PFSK-1 (cell line): ENCODE measurements around the gene CDKN1A. TPM values are rescaled to one million over a fixed set of nuclear protein-coding genes. Genes with fewer than 3 reads are reported as not detected.

Experiments
- FOXP2 ChIP-seq: optimal IDR thresholded peaks from 2 replicates; pipeline ENCODE3; 2011; ENCODE audit warnings: borderline replicate concordance, control low read depth, inconsistent platforms; ENCODE audit not compliant: insufficient read depth; ENCODE audit errors: extremely low read length, extremely low read depth
- POLR2AphosphoS5 ChIP-seq: IDR thresholded peaks from 2 replicates; pipeline ENCODE4 v1.6.1; 2012; ENCODE audit warnings: low read depth, mild to moderate bottlenecking, control low read depth, low read length, moderate library complexity
- REST ChIP-seq, 2 experiments: IDR thresholded peaks; 2 replicates each; pipeline versions ENCODE4 v1.6.1 to v1.8.0; 2011 to 2012; ENCODE audit warnings: low read depth in 2 of 2, low read length in 2 of 2, control low read depth in 1 of 2, inconsistent platforms in 1 of 2, mild to moderate bottlenecking in 1 of 2, moderate library complexity in 1 of 2; ENCODE audit not compliant: insufficient read depth in 1 of 2
- SIN3A ChIP-seq: IDR thresholded peaks from 2 replicates; pipeline ENCODE4 v1.6.1; 2012; ENCODE audit warnings: mild to moderate bottlenecking, low read length, moderate library complexity, borderline replicate concordance; ENCODE audit not compliant: insufficient read depth
- TAF1 ChIP-seq: IDR thresholded peaks from 2 replicates; pipeline ENCODE4 v1.6.1; 2012; ENCODE audit warnings: low read length, control low read depth, borderline replicate concordance; ENCODE audit not compliant: insufficient read depth
- polyA plus RNA-seq: library from polyadenylated mRNA; unstranded; fragments of >200 nt; gene quantifications from one replicate; pipeline ENCODE4 v1.2.1, GENCODE V29; 2012; ENCODE audit warnings: low read depth, missing spikeins; ENCODE audit not compliant: insufficient read length

Gene CDKN1A
- 64.8 TPM for polyA plus RNA-seq

- TF ChIP-seq POLR2AphosphoS5, result peak; percentile 61; the same call in 1 of the 2 replicates
- TF ChIP-seq REST (IDR thresholded peaks at IDR 0.05; ENCODE audit: insufficient read depth in 1 of 2, low read depth in 2 of 2, low read length in 2 of 2), result no peak
- TF ChIP-seq TAF1, result no peak
- TF ChIP-seq FOXP2, result no peak
Measured at GRCh38 chr6:36678488-36679042, at the start of gene CDKN1A. Gene CDKN1A (plus strand): TSS chr6:36678714. CDS start chr6:36684102, 5,388 bp downstream.

GRCh38 chr6:36629784-36630183, 48.7 kb upstream of the CDKN1A start:
- no peak for TF ChIP-seq POLR2AphosphoS5
- TF ChIP-seq FOXP2, result no peak
- no peak for TF ChIP-seq TAF1
- no peak for TF ChIP-seq SIN3A
- no peak for TF ChIP-seq REST (IDR thresholded peaks at IDR 0.05; ENCODE audit: insufficient read depth in 1 of 2, low read depth in 2 of 2, low read length in 2 of 2)

- TF ChIP-seq FOXP2 (no peak), REST (IDR thresholded peaks at IDR 0.05; ENCODE audit: insufficient read depth in 1 of 2, low read depth in 2 of 2, low read length in 2 of 2) (no peak), POLR2AphosphoS5 (no peak), SIN3A (no peak), TAF1 (no peak)
Measured at GRCh38 chr6:36631326-36632011, 47.0 kb upstream of the CDKN1A start.

GRCh38 chr6:36633370-36633769, 45.1 kb upstream of the CDKN1A start:
- TF ChIP-seq REST (IDR thresholded peaks at IDR 0.05; ENCODE audit: insufficient read depth in 1 of 2, low read depth in 2 of 2, low read length in 2 of 2) (no peak), SIN3A (no peak), FOXP2 (no peak), POLR2AphosphoS5 (no peak), TAF1 (no peak)
